Liver (tissue), 9 donors: ENCODE results near the gene DCAF11. TPM values are rescaled to one million over a fixed set of nuclear protein-coding genes. Genes with fewer than 3 reads are reported as not detected.

Source experiments
- DNase-seq: peaks from one replicate; pipeline ENCODE4 v3.0.0-alpha.2; 2017; ENCODE audit warnings: low spot score
- H3K27ac ChIP-seq, 2 donors: one replicate each; pipeline ENCODE4 v1.7.0; 2013; ENCODE audit warnings: inconsistent platforms in 2 of 2, low read length in 2 of 2, control low read depth in 1 of 2, low read depth in 1 of 2, mild to moderate bottlenecking in 1 of 2
- H3K27me3 ChIP-seq, 4 donors: one replicate each; pipeline versions ENCODE4 v1.6.1 to v1.7.0; 2013; ENCODE audit warnings: low read length in 3 of 4, inconsistent platforms in 1 of 4, mild to moderate bottlenecking in 1 of 4, moderate library complexity in 1 of 4; ENCODE audit not compliant: control insufficient read depth in 4 of 4, insufficient read depth in 4 of 4
- H3K36me3 ChIP-seq, 4 donors: one replicate each; pipeline versions ENCODE4 v1.6.1 to v1.7.0; 2013; ENCODE audit warnings: low read length in 3 of 4, mild to moderate bottlenecking in 3 of 4, low read depth in 1 of 4, moderate library complexity in 1 of 4; ENCODE audit not compliant: control insufficient read depth in 4 of 4, insufficient read depth in 3 of 4
- H3K4me1 ChIP-seq, 4 donors: one replicate each; pipeline versions ENCODE4 v1.6.1 to v1.7.0; 2013; ENCODE audit warnings: low read length in 3 of 4, mild to moderate bottlenecking in 3 of 4, moderate library complexity in 1 of 4; ENCODE audit not compliant: control insufficient read depth in 4 of 4, insufficient read depth in 4 of 4
- H3K4me3 ChIP-seq, 3 donors: one replicate each; pipeline versions ENCODE4 v1.6.1 to v1.7.0; 2013; ENCODE audit warnings: low read length in 3 of 3, control low read depth in 1 of 3, low read depth in 1 of 3, mild to moderate bottlenecking in 1 of 3
- H3K9ac ChIP-seq, 2 donors: one replicate each; pipeline ENCODE4 v1.7.0; 2013; ENCODE audit warnings: low read length in 2 of 2, mild to moderate bottlenecking in 2 of 2, moderate library complexity in 2 of 2, control low read depth in 1 of 2, low read depth in 1 of 2
- H3K9me3 ChIP-seq, 4 donors: one replicate each; pipeline versions ENCODE4 v1.6.1 to v1.7.0; 2013; ENCODE audit warnings: low read length in 3 of 4; ENCODE audit not compliant: control insufficient read depth in 4 of 4
- EGR1 ChIP-seq, 2 donors: IDR thresholded peaks; 2 replicates each; pipeline ENCODE4 v1.6.1; 2016 to 2018; ENCODE audit warnings: antibody characterized with exemption in 2 of 2, low read depth in 2 of 2
- FOXA1 ChIP-seq: IDR thresholded peaks from 2 replicates; pipeline ENCODE4 v1.6.1; 2016; ENCODE audit warnings: antibody characterized with exemption
- GABPA ChIP-seq, 2 donors: IDR thresholded peaks in 1 of 2; conservative IDR thresholded peaks in 1 of 2; 2 replicates each; pipeline ENCODE4 v1.6.1; 2016; ENCODE audit warnings: antibody characterized with exemption in 2 of 2, mild to moderate bottlenecking in 1 of 2, moderate library complexity in 1 of 2
- HNF4A ChIP-seq, 2 donors: conservative IDR thresholded peaks; 2 replicates each; pipeline ENCODE4 v1.6.1; 2016; ENCODE audit warnings: antibody characterized with exemption in 2 of 2, mild to moderate bottlenecking in 2 of 2
- HNF4G ChIP-seq: IDR thresholded peaks from 2 replicates; pipeline ENCODE4 v1.6.1; 2016; ENCODE audit warnings: antibody characterized with exemption
- JUND ChIP-seq, 2 donors: IDR thresholded peaks; 2 replicates each; pipeline ENCODE4 v1.6.1; 2016; ENCODE audit warnings: antibody characterized with exemption in 2 of 2
- NR2F2 ChIP-seq: IDR thresholded peaks from 2 replicates; pipeline ENCODE4 v1.6.1; 2016; ENCODE audit warnings: antibody characterized with exemption
- RAD21 ChIP-seq, 2 donors: IDR thresholded peaks; 2 replicates each; pipeline ENCODE4 v1.6.1; 2016; ENCODE audit warnings: antibody characterized with exemption in 2 of 2, mild to moderate bottlenecking in 2 of 2
- RXRA ChIP-seq, 2 donors: IDR thresholded peaks; 2 replicates each; pipeline ENCODE4 v1.6.1; 2017 to 2018; ENCODE audit warnings: antibody characterized with exemption in 2 of 2, mild to moderate bottlenecking in 1 of 2
- TAF1 ChIP-seq: conservative IDR thresholded peaks from 2 replicates; pipeline ENCODE4 v1.6.1; 2016; ENCODE audit warnings: antibody characterized with exemption, mild to moderate bottlenecking
- WGBS: extraction: QIAGEN DNeasy Blood & Tissue Kit; methylation state at CpG from one replicate; pipeline ENCODE4 v1.1.7; 2013; 5-methylcytosine and 5-hydroxymethylcytosine counted together
- polyA plus RNA-seq, 2 donors: library from polyadenylated mRNA; stranded (reverse) in 1 of 2; unstranded in 1 of 2; fragments of 200-250 nt in 1 of 2; fragments of >200 nt in 1 of 2; fragmentation: Nextera tagmentation in 1 of 2; extraction: Ambion mirVana in 1 of 2; gene quantifications; one replicate each; pipeline versions ENCODE4 v1.2.1 to v1.2.3, GENCODE V29; 2013 to 2015
- total RNA-seq, 2 donors: library from RNA; depleted of rRNA; stranded (reverse); fragments of >200 nt; gene quantifications; one replicate each; pipeline ENCODE4 v1.2.3, GENCODE V29; 2014
- TF ChIP-seq, protein P1 (sequence below): fragments of 150-350 bp; IDR thresholded peaks from 2 replicates; pipeline ENCODE4 v1.5.1; 2017; ENCODE audit warnings: improper control_type of control experiment, low read depth, low read length; ENCODE audit not compliant: missing input control
- TF ChIP-seq, protein P2 (sequence below): IDR thresholded peaks from 2 replicates; pipeline ENCODE4 v1.6.1; 2016; ENCODE audit warnings: antibody characterized with exemption
- TF ChIP-seq, protein P3 (sequence below): IDR thresholded peaks from 2 replicates; pipeline ENCODE4 v1.6.1; 2016; ENCODE audit warnings: antibody characterized with exemption, mild to moderate bottlenecking
- donor health status: healthy.
- donor health status: healthy.
- donor health status: healthy.
- donor health status: healthy.
- donor health status: healthy.

Gene DCAF11
- total and polyA plus RNA-seq, 4 donors = 30.1 to 312 (median 167) TPM

DNA sequence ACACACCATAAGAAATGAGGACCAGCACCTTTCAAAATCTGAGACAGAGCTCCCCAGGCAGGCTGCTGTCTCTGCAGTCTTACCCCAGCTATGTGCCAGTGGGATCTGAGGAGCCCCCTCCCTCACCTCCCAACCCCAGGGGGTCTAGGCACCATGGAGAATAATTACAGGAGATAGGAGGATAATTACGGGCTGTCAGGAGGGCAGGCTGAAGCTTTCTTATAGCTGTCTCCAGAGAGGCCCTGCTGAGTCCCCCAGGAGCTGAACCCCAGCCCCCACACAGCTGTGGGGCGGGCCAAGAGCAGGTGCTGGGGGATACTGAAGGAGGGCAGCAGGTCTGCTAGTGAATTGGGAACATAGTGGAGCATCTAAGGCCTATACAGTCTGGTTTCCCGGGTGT, 36.4 kb upstream of the DCAF11 start:
- no peak for TF ChIP-seq JUND (IDR thresholded peaks at IDR 0.05)
- TF ChIP-seq, protein P1, sequence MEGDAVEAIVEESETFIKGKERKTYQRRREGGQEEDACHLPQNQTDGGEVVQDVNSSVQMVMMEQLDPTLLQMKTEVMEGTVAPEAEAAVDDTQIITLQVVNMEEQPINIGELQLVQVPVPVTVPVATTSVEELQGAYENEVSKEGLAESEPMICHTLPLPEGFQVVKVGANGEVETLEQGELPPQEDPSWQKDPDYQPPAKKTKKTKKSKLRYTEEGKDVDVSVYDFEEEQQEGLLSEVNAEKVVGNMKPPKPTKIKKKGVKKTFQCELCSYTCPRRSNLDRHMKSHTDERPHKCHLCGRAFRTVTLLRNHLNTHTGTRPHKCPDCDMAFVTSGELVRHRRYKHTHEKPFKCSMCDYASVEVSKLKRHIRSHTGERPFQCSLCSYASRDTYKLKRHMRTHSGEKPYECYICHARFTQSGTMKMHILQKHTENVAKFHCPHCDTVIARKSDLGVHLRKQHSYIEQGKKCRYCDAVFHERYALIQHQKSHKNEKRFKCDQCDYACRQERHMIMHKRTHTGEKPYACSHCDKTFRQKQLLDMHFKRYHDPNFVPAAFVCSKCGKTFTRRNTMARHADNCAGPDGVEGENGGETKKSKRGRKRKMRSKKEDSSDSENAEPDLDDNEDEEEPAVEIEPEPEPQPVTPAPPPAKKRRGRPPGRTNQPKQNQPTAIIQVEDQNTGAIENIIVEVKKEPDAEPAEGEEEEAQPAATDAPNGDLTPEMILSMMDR = no peak
- TF ChIP-seq HNF4G = no peak
- no peak for TF ChIP-seq NR2F2
- TF ChIP-seq FOXA1 = no peak
- no peak for TF ChIP-seq TAF1
- Histone ChIP-seq H3K9me3 (no peaks in the 10 kb centered on the region), H3K27ac (no peak overlapping the region), H3K27me3 (no peaks in the 10 kb centered on the region), H3K9ac (no peak overlapping the region), H3K4me3 (no peak overlapping the region), H3K4me1 (peaks cover 20 to 48% (median 40%) of the 10 kb centered on the region in 4 donors), H3K36me3 (no peaks in the 10 kb centered on the region)
- 95% methylated on average over 3 of the region's 3 CpGs for WGBS
- DNase-seq = no peak

DNA sequence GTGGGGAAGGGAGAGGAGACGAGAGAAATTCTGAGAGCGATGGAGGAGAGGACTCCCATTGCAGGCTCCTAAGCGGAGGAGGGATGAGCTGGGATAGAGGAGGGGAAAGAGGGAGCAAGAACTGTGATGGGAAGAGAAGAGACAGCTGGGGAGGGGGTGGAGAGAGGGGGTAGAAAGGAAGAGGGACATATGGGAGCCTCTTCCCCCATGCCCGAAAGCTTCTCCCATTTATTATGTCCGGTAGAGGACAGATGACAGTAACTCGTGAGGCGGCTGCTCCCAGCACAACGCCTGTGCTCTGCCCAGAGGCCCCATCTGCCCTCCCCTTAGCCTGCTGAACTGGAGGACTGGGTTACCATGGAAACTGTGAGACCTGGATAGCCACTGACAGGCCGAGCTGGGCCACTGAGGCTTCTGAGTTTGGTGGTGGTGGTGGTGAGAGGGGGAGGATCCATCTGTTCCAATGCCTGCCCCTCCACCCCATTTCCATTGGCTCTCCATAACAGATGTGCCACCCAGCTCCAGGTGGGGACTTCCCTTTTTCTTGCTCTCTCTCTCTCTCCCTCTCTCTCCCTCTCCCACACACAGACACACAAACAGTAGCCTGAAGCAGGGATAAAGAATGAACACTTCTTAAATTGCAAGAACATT, 35.0 kb upstream of the DCAF11 start:
- no peaks in the 10 kb centered on the region for H3K27me3 ChIP-seq
- peaks cover 9 to 40% (median 30%) of the 10 kb centered on the region in 4 donors for H3K4me1 ChIP-seq
- no peaks in the 10 kb centered on the region for H3K9me3 ChIP-seq
- WGBS = 94% methylated on average over 9 of the region's 9 CpGs
- no peak for TF ChIP-seq RXRA (IDR thresholded peaks at IDR 0.05)
- no peak for TF ChIP-seq NR2F2
- no peak for TF ChIP-seq TAF1
- no peak for TF ChIP-seq JUND (IDR thresholded peaks at IDR 0.05)
- TF ChIP-seq FOXA1 = no peak
- TF ChIP-seq HNF4A (conservative IDR thresholded peaks at IDR 0.05) = no peak
- TF ChIP-seq, protein P1 = no peak
- no peak for TF ChIP-seq EGR1 (IDR thresholded peaks at IDR 0.05; ENCODE audit: low read depth in 2 of 2)
- TF ChIP-seq, protein P2, sequence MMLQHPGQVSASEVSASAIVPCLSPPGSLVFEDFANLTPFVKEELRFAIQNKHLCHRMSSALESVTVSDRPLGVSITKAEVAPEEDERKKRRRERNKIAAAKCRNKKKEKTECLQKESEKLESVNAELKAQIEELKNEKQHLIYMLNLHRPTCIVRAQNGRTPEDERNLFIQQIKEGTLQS = no peak
- TF ChIP-seq, protein P3, sequence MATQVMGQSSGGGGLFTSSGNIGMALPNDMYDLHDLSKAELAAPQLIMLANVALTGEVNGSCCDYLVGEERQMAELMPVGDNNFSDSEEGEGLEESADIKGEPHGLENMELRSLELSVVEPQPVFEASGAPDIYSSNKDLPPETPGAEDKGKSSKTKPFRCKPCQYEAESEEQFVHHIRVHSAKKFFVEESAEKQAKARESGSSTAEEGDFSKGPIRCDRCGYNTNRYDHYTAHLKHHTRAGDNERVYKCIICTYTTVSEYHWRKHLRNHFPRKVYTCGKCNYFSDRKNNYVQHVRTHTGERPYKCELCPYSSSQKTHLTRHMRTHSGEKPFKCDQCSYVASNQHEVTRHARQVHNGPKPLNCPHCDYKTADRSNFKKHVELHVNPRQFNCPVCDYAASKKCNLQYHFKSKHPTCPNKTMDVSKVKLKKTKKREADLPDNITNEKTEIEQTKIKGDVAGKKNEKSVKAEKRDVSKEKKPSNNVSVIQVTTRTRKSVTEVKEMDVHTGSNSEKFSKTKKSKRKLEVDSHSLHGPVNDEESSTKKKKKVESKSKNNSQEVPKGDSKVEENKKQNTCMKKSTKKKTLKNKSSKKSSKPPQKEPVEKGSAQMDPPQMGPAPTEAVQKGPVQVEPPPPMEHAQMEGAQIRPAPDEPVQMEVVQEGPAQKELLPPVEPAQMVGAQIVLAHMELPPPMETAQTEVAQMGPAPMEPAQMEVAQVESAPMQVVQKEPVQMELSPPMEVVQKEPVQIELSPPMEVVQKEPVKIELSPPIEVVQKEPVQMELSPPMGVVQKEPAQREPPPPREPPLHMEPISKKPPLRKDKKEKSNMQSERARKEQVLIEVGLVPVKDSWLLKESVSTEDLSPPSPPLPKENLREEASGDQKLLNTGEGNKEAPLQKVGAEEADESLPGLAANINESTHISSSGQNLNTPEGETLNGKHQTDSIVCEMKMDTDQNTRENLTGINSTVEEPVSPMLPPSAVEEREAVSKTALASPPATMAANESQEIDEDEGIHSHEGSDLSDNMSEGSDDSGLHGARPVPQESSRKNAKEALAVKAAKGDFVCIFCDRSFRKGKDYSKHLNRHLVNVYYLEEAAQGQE = no peak
- no peak for TF ChIP-seq GABPA (IDR thresholded peaks at IDR 0.05 in 1 of 2, conservative IDR thresholded peaks at IDR 0.05 in 1 of 2)
- no peak for TF ChIP-seq RAD21 (IDR thresholded peaks at IDR 0.05)
- DNase-seq = no peak
- no peak overlapping the region for H3K9ac ChIP-seq
- H3K4me3 ChIP-seq = no peak overlapping the region
- no peaks in the 10 kb centered on the region for H3K36me3 ChIP-seq
- H3K27ac ChIP-seq = no peak overlapping the region
